Esophagus muscularis mucosa (tissue), 4 donors: Measurements from ENCODE around the gene KCNJ16.

ENCODE experiments used
- EP300 ChIP-seq: sonication (generic); formaldehyde crosslinking; IDR thresholded peaks from one replicate; pipeline ENCODE4 v1.6.1; 2017; ENCODE audit warnings: antibody characterized with exemption
- POLR2A ChIP-seq: fragments of 450-650 bp; IDR thresholded peaks from one replicate; pipeline ENCODE4 v1.6.1; 2017; ENCODE audit warnings: antibody characterized with exemption, moderate library complexity, mild to moderate bottlenecking, low read depth
- POLR2AphosphoS5 ChIP-seq, 2 donors: sonication (generic); formaldehyde crosslinking; IDR thresholded peaks; one replicate each; pipeline ENCODE4 v1.6.1; 2017; ENCODE audit warnings: antibody characterized with exemption in 2 of 2
- TF ChIP-seq, protein P1 (sequence below), 3 experiments: fragments of 200-600 bp in 2 of 3; fragments of 450-650 bp in 1 of 3; sonication (generic) in 2 of 3; IDR thresholded peaks; one replicate each; pipeline ENCODE4 v1.5.1; 2017 to 2019; ENCODE audit warnings: antibody characterized with exemption in 3 of 3, mild to moderate bottlenecking in 2 of 3, moderate library complexity in 1 of 3

GRCh38 chr17:70028397-70028796, 46.6 kb upstream of the KCNJ16 start:
- TF ChIP-seq POLR2A (no peak), POLR2AphosphoS5 (IDR thresholded peaks at IDR 0.05) (no peak), EP300 (no peak)
- TF ChIP-seq, protein P1, sequence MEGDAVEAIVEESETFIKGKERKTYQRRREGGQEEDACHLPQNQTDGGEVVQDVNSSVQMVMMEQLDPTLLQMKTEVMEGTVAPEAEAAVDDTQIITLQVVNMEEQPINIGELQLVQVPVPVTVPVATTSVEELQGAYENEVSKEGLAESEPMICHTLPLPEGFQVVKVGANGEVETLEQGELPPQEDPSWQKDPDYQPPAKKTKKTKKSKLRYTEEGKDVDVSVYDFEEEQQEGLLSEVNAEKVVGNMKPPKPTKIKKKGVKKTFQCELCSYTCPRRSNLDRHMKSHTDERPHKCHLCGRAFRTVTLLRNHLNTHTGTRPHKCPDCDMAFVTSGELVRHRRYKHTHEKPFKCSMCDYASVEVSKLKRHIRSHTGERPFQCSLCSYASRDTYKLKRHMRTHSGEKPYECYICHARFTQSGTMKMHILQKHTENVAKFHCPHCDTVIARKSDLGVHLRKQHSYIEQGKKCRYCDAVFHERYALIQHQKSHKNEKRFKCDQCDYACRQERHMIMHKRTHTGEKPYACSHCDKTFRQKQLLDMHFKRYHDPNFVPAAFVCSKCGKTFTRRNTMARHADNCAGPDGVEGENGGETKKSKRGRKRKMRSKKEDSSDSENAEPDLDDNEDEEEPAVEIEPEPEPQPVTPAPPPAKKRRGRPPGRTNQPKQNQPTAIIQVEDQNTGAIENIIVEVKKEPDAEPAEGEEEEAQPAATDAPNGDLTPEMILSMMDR (IDR thresholded peaks at IDR 0.05), result no peak
